ENCODE data around the gene VPS13A.
"Not testable (repeated sequence)": the region's sequence is repeated elsewhere in the genome, so short reads cannot be mapped to it uniquely, and the experiment has no call there.

- TF ChIP-seq, protein P1, sequence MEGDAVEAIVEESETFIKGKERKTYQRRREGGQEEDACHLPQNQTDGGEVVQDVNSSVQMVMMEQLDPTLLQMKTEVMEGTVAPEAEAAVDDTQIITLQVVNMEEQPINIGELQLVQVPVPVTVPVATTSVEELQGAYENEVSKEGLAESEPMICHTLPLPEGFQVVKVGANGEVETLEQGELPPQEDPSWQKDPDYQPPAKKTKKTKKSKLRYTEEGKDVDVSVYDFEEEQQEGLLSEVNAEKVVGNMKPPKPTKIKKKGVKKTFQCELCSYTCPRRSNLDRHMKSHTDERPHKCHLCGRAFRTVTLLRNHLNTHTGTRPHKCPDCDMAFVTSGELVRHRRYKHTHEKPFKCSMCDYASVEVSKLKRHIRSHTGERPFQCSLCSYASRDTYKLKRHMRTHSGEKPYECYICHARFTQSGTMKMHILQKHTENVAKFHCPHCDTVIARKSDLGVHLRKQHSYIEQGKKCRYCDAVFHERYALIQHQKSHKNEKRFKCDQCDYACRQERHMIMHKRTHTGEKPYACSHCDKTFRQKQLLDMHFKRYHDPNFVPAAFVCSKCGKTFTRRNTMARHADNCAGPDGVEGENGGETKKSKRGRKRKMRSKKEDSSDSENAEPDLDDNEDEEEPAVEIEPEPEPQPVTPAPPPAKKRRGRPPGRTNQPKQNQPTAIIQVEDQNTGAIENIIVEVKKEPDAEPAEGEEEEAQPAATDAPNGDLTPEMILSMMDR (IDR thresholded peaks at IDR 0.05 in 2 of 3, conservative IDR thresholded peaks at IDR 0.05 in 1 of 3; ENCODE audit: borderline replicate concordance in 1 of 3, insufficient read depth in 1 of 3, low read depth in 2 of 3, low read length in 2 of 3), result not testable (repeated sequence)
- TF ChIP-seq POLR2A (IDR thresholded peaks at IDR 0.05; ENCODE audit: borderline replicate concordance, extremely low read depth, insufficient read depth, insufficient read length); EZH2 (IDR thresholded peaks at IDR 0.05); EZH2phosphoT487 (IDR thresholded peaks at IDR 0.05; ENCODE audit: borderline replicate concordance); SIN3A (IDR thresholded peaks at IDR 0.05; ENCODE audit: low read depth); POLR2AphosphoS5 (IDR thresholded peaks at IDR 0.05; ENCODE audit: low read depth, low read length); MAX (IDR thresholded peaks at IDR 0.05): not testable (repeated sequence)
Observed at GRCh38 chr9:77408521-77408920, 231.2 kb downstream of the VPS13A start.

Data from HCT116 (cell line).